GM12874 (cell line): ENCODE data around the gene ZMIZ1.

ENCODE experiments used
- CTCF ChIP-seq: IDR thresholded peaks from 2 replicates; pipeline ENCODE4 v1.5.1; 2011; ENCODE audit warnings: low read depth, mild to moderate bottlenecking, control low read depth, low read length, moderate library complexity; ENCODE audit not compliant: insufficient read depth

The ZMIZ1 gene

GRCh38 chr10:79305988-79306387 lies 237.2 kb downstream of the ZMIZ1 start:
- no peak for TF ChIP-seq CTCF

DNA sequence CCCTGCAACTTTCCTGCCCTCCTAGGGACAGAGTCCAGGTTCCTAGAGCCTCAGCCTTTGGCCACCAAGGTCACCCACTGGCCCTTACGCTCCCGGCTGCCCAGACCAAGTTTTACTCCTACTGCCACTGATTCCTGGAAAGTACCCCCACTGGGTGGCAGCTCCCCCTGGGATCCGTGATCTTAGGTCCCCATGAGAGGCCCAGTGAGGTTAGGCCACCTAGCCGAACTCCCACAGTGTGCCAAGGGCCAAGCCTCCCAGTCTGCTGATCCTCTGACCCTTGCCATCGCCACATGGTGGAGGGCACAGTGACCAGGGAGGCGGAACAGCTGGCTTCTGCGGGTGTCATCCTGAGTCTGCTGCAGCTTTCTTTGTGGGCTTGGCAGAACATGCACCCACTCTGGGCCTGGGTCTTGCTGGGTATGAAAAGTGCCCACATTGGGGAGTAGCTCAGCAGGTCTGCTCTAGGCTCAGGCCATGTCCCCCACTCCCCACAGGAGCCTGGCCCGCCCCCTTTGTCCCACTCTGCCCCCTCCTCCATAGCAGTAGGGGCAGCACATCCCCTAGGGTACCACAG lies 238.0 kb downstream of the ZMIZ1 start:
- no peak for TF ChIP-seq CTCF

- no peak for TF ChIP-seq CTCF
Observed at GRCh38 chr10:79308016-79308415, 239.2 kb downstream of the ZMIZ1 start.

GRCh38 chr10:79308969-79309665 lies 240.4 kb downstream of the ZMIZ1 start:
- TF ChIP-seq CTCF, result no peak

- TF ChIP-seq CTCF, result no peak
Observed at GRCh38 chr10:79310200-79310865, 241.6 kb downstream of the ZMIZ1 start.

DNA sequence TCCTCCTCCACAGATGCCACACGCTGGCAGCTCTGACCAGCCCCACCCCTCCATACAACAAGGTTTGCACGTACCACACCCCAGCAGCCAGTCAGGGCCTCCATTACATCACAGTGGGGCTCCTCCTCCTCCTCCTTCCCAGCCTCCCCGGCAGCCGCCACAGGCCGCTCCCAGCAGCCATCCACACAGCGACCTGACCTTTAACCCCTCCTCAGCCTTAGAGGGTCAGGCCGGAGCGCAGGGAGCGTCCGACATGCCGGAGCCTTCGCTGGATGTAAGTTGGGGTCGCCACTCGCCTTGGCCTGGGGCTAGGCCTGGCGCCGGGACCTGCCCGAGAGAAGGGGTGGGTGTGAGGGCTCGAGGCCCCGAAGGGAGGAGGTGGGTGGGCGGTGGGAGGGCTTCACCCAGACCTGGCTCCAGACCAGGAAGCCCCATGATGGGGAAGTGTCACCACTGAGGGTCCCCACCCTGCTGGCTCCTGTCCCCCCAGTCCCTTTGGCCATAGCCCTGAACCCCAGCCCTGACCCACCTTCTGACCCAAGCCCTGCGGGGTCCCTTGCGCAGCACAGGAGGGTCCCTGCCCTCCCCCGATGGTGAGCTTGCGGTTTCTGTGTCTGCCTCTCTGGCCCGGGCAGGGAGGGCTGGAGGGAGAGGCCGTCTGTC lies 242.3 kb downstream of the ZMIZ1 start:
- no peak for TF ChIP-seq CTCF
